KMS-11 (cell line): ENCODE measurements around the gene ARHGEF26.

Experiments
- H2AFZ ChIP-seq: fragments of 200-600 bp; sonication (generic); 2 replicates; pipeline ENCODE4 v1.6.1; 2016; ENCODE audit warnings: antibody characterized with exemption, mixed run types, low read depth
- H3K27ac ChIP-seq: fragments of 200-600 bp; sonication (generic); 2 replicates; pipeline ENCODE4 v1.6.1; 2016; ENCODE audit warnings: mild to moderate bottlenecking, mixed run types
- H3K27me3 ChIP-seq: fragments of 200-600 bp; sonication (generic); 2 replicates; pipeline ENCODE4 v1.6.1; 2017; ENCODE audit warnings: mild to moderate bottlenecking, low read depth, mixed run types, moderate library complexity; ENCODE audit not compliant: insufficient read depth
- H3K36me3 ChIP-seq: fragments of 200-600 bp; sonication (generic); 2 replicates; pipeline ENCODE4 v1.6.1; 2017; ENCODE audit warnings: mild to moderate bottlenecking, mixed run types; ENCODE audit not compliant: insufficient read depth
- H3K4me1 ChIP-seq: fragments of 200-600 bp; sonication (generic); 2 replicates; pipeline ENCODE4 v1.6.1; 2016; ENCODE audit warnings: mild to moderate bottlenecking, low read depth, mixed run types; ENCODE audit not compliant: poor library complexity, severe bottlenecking
- H3K4me2 ChIP-seq: fragments of 200-600 bp; sonication (generic); 2 replicates; pipeline ENCODE4 v1.7.0; 2016; ENCODE audit warnings: mild to moderate bottlenecking, mixed run types
- H3K4me3 ChIP-seq: fragments of 200-600 bp; sonication (generic); IDR thresholded peaks from 2 replicates; pipeline ENCODE4 v1.6.1; 2017; ENCODE audit warnings: low read depth, low read length, mixed read lengths; ENCODE audit not compliant: insufficient read depth
- H3K79me2 ChIP-seq: fragments of 200-600 bp; sonication (generic); 2 replicates; pipeline ENCODE4 v1.6.1; 2016; ENCODE audit warnings: low read depth, mixed run types; ENCODE audit not compliant: insufficient read depth
- H3K9ac ChIP-seq: fragments of 200-600 bp; sonication (generic); 2 replicates; pipeline ENCODE4 v1.6.1; 2016; ENCODE audit warnings: mild to moderate bottlenecking, mixed run types
- H4K20me1 ChIP-seq: fragments of 200-600 bp; sonication (generic); 2 replicates; pipeline ENCODE4 v1.6.1; 2016; ENCODE audit warnings: mild to moderate bottlenecking, mixed run types; ENCODE audit not compliant: insufficient read depth
- TF ChIP-seq, protein P1 (sequence below): fragments of 200-600 bp; sonication (generic); conservative IDR thresholded peaks from 2 replicates; pipeline ENCODE4 v1.6.1; 2017; ENCODE audit warnings: low read depth, mild to moderate bottlenecking, antibody characterized with exemption, low read length, moderate library complexity, mixed read lengths

ARHGEF26 gene

DNA sequence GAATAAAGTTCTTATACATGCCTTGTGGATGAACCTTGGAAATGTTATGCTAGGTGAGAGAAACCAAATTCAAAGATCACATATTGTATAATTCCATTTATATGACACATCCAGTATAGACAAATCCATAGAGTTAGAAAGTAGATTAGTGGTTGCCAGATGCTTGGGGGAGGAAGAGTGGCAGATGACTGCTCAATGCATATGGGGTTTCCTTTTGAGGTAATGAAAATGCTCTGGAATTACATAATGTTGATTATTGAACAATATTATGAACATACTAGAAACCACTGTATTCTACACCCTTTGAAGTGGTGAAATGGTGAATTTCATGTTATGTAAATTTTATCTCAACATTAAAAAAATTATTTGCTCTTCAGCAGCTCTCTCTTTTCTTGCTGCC is 102.3 kb downstream of the ARHGEF26 start:
- Histone ChIP-seq H3K36me3 (no peaks in the 10 kb centered on the region), H4K20me1 (no peaks in the 10 kb centered on the region), H3K27me3 (no peaks in the 10 kb centered on the region), H2AFZ (no peak overlapping the region), H3K9ac (no peak overlapping the region), H3K4me3 (no peak overlapping the region), H3K4me1 (no peaks in the 10 kb centered on the region), H3K79me2 (no peaks in the 10 kb centered on the region), H3K27ac (no peak overlapping the region), H3K4me2 (no peak overlapping the region)
- TF ChIP-seq, protein P1, sequence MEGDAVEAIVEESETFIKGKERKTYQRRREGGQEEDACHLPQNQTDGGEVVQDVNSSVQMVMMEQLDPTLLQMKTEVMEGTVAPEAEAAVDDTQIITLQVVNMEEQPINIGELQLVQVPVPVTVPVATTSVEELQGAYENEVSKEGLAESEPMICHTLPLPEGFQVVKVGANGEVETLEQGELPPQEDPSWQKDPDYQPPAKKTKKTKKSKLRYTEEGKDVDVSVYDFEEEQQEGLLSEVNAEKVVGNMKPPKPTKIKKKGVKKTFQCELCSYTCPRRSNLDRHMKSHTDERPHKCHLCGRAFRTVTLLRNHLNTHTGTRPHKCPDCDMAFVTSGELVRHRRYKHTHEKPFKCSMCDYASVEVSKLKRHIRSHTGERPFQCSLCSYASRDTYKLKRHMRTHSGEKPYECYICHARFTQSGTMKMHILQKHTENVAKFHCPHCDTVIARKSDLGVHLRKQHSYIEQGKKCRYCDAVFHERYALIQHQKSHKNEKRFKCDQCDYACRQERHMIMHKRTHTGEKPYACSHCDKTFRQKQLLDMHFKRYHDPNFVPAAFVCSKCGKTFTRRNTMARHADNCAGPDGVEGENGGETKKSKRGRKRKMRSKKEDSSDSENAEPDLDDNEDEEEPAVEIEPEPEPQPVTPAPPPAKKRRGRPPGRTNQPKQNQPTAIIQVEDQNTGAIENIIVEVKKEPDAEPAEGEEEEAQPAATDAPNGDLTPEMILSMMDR: no peak

DNA sequence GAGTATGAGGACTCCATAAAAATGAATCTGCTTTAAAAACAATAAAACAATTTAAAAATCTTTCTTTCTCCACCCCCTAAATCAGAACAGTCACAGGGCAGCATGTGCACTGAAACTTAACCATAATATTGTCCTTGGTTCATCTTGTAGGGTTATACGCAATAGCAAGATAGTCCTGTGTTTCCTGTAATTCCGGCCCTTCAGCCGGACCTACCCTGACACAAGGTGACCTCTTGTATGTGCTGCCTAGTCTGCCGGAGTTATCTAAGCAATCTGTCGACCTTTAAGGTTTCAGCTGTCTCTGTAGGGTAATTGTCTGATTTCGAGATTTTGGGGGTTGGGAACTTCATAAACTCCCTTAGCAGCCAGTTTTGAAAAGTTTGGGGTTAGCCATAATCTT is 103.2 kb downstream of the ARHGEF26 start:
- no peak overlapping the region for H3K9ac ChIP-seq
- no peak overlapping the region for H3K27ac ChIP-seq
- H3K4me2 ChIP-seq: no peak overlapping the region
- TF ChIP-seq, protein P1: no peak
- H3K4me3 ChIP-seq: no peak overlapping the region
- no peaks in the 10 kb centered on the region for H4K20me1 ChIP-seq
- no peaks in the 10 kb centered on the region for H3K27me3 ChIP-seq
- H3K4me1 ChIP-seq: no peaks in the 10 kb centered on the region
- no peak overlapping the region for H2AFZ ChIP-seq
- no peaks in the 10 kb centered on the region for H3K79me2 ChIP-seq
- no peaks in the 10 kb centered on the region for H3K36me3 ChIP-seq

DNA sequence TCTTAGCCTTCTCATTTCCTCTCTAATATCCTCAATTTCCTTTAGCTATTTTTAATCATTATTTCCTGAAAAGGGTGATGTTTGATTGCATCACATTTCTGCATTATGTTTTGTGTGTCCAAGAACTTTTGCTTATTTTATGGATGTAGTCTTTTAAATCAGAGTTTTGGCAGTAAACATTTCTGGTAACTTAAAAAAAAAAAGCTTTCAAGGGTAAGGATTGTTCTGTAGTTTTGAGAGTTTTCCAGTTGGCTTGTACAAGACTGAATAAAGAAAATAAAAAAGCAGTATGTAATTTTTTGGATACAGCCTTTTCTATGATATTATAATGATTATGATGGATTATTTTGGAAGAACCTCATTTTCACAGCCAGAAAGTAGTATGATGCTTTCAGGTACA is 103.7 kb downstream of the ARHGEF26 start:
- TF ChIP-seq, protein P1: no peak
- H3K36me3 ChIP-seq: no peaks in the 10 kb centered on the region
- no peaks in the 10 kb centered on the region for H3K4me1 ChIP-seq
- no peak overlapping the region for H3K4me2 ChIP-seq
- H3K79me2 ChIP-seq: no peaks in the 10 kb centered on the region
- H4K20me1 ChIP-seq: no peaks in the 10 kb centered on the region
- no peak overlapping the region for H3K4me3 ChIP-seq
- H3K27me3 ChIP-seq: no peaks in the 10 kb centered on the region
- H3K9ac ChIP-seq: no peak overlapping the region
- H3K27ac ChIP-seq: no peak overlapping the region
- no peak overlapping the region for H2AFZ ChIP-seq

DNA sequence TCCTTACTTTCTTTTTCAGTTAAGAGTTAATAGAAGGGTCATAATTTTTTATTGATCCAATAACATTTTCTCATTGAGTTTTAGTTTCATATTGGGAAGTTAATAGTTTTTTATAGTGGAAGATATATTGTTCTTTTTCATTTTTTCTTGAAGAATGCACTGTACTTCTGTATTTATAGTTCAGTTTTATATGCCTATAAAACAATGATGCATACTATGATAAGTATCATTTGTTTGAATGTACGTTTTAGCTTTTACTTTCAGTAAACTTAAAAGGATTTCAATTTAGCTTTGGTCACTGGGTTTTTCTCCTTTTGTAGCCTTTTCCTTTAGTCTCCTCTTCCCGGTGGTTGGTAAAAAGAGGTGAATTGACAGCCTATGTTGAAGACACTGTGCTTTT is 104.3 kb downstream of the ARHGEF26 start:
- Histone ChIP-seq H3K27me3 (no peaks in the 10 kb centered on the region), H2AFZ (no peak overlapping the region), H3K79me2 (no peaks in the 10 kb centered on the region), H3K27ac (no peak overlapping the region), H3K36me3 (no peaks in the 10 kb centered on the region), H3K4me1 (no peaks in the 10 kb centered on the region), H3K4me3 (no peak overlapping the region), H3K4me2 (no peak overlapping the region), H3K9ac (no peak overlapping the region), H4K20me1 (no peaks in the 10 kb centered on the region)
- TF ChIP-seq, protein P1: no peak
